GM18526 (cell line): Measurements from ENCODE around the gene PANK4.

Experiments
- POLR2A ChIP-seq: IDR thresholded peaks from 3 replicates; pipeline ENCODE4 v1.6.1; 2011; ENCODE audit not compliant: insufficient read length; ENCODE audit errors: extremely low read depth

The PANK4 gene

GRCh38 chr1:2488688-2489087 lies 37.7 kb downstream of the PANK4 start:
- no peak for TF ChIP-seq POLR2A

- no peak for TF ChIP-seq POLR2A
These were observed 39.8 kb downstream of the PANK4 start for GRCh38 chr1:2486558-2486957.

- no peak for TF ChIP-seq POLR2A
These were observed 40.4 kb downstream of the PANK4 start for GRCh38 chr1:2486041-2486440.

- no peak for TF ChIP-seq POLR2A
These were observed 42.4 kb downstream of the PANK4 start for GRCh38 chr1:2483970-2484369.

- no peak for TF ChIP-seq POLR2A
These were observed 43.4 kb downstream of the PANK4 start for GRCh38 chr1:2483026-2483425.

GRCh38 chr1:2482588-2482987 lies 43.8 kb downstream of the PANK4 start:
- no peak for TF ChIP-seq POLR2A

- TF ChIP-seq POLR2A = no peak
These were observed 44.5 kb downstream of the PANK4 start for GRCh38 chr1:2481885-2482284.

GRCh38 chr1:2480986-2481364 lies 45.4 kb downstream of the PANK4 start:
- TF ChIP-seq POLR2A = no peak

GRCh38 chr1:2480236-2480985 lies 46.0 kb downstream of the PANK4 start:
- no peak for TF ChIP-seq POLR2A

- TF ChIP-seq POLR2A = no peak
These were observed 46.8 kb downstream of the PANK4 start for GRCh38 chr1:2479618-2480017.

GRCh38 chr1:2479186-2479585 lies 47.2 kb downstream of the PANK4 start:
- TF ChIP-seq POLR2A = no peak

- no peak for TF ChIP-seq POLR2A
These were observed 48.5 kb downstream of the PANK4 start for GRCh38 chr1:2477791-2478499.

GRCh38 chr1:2477309-2477708 lies 49.1 kb downstream of the PANK4 start:
- no peak for TF ChIP-seq POLR2A

- no peak for TF ChIP-seq POLR2A
These were observed 50.1 kb downstream of the PANK4 start, which contains the start of gene PLCH2 for GRCh38 chr1:2476061-2476999. Gene PLCH2 (plus strand): TSS chr1:2476289. CDS start chr1:2476589, 300 bp downstream.

- no peak for TF ChIP-seq POLR2A
These were observed 50.8 kb downstream of the PANK4 start for GRCh38 chr1:2475571-2475970.

GRCh38 chr1:2474933-2475371 lies 51.4 kb downstream of the PANK4 start:
- no peak for TF ChIP-seq POLR2A
